Uterus (tissue), 2 donors: ENCODE measurements around the gene PRKG1.

Source experiments
- POLR2A ChIP-seq, 2 donors: fragments of 450-650 bp; IDR thresholded peaks; one replicate each; pipeline ENCODE4 v1.6.1; 2016; ENCODE audit warnings: antibody characterized with exemption in 2 of 2, mild to moderate bottlenecking in 1 of 2, moderate library complexity in 1 of 2
- TF ChIP-seq, protein P1 (sequence below), 4 experiments: fragments of 200-600 bp in 2 of 4; fragments of 450-650 bp in 2 of 4; sonication (generic) in 2 of 4; IDR thresholded peaks; one replicate each; pipeline ENCODE4 v1.5.1; 2016 to 2019; ENCODE audit warnings: antibody characterized with exemption in 4 of 4, mild to moderate bottlenecking in 2 of 4, moderate library complexity in 1 of 4

DNA sequence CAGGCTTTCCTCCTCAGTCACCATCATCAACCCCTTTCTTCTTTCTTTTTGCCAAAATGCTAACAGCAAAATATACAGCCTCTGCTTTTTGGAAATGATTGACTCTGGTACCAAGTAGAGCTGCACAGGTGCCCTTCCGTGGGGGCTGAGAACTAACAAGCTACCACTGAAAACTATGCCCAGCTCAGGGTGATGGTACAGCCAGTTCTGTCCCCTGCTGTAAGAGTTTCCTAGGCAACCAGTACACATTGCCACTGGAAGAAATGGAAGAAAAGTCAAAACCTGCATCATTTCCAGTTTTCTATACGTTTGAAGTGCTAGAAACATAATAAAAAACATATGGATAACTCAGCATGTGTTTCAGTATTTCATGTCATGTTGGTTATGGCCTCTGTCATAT is 297.5 kb downstream of the PRKG1 start:
- TF ChIP-seq, protein P1, sequence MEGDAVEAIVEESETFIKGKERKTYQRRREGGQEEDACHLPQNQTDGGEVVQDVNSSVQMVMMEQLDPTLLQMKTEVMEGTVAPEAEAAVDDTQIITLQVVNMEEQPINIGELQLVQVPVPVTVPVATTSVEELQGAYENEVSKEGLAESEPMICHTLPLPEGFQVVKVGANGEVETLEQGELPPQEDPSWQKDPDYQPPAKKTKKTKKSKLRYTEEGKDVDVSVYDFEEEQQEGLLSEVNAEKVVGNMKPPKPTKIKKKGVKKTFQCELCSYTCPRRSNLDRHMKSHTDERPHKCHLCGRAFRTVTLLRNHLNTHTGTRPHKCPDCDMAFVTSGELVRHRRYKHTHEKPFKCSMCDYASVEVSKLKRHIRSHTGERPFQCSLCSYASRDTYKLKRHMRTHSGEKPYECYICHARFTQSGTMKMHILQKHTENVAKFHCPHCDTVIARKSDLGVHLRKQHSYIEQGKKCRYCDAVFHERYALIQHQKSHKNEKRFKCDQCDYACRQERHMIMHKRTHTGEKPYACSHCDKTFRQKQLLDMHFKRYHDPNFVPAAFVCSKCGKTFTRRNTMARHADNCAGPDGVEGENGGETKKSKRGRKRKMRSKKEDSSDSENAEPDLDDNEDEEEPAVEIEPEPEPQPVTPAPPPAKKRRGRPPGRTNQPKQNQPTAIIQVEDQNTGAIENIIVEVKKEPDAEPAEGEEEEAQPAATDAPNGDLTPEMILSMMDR (IDR thresholded peaks at IDR 0.05) = no peak
- no peak for TF ChIP-seq POLR2A (IDR thresholded peaks at IDR 0.05)
